Right atrium auricular region (tissue), 2 donors: ENCODE results near the gene PDE5A. TPM values are rescaled to one million over a fixed set of nuclear protein-coding genes. Genes with fewer than 3 reads are reported as not detected.

Experiments
- DNase-seq: peaks from one replicate; pipeline ENCODE4 v3.0.0-alpha.2; 2019; ENCODE audit warnings: low spot score
- H3K27ac ChIP-seq, 2 donors: fragments of 200-600 bp; sonication (generic); 1 replicate in 1 of 2; 2 replicates in 1 of 2; pipeline ENCODE4 v1.5.1; 2016 to 2019
- H3K27me3 ChIP-seq, 2 donors: fragments of 200-600 bp; sonication (generic); one replicate each; pipeline versions ENCODE4 v1.5.1 to v1.6.0; 2017 to 2019
- H3K36me3 ChIP-seq: fragments of 200-600 bp; sonication (generic); one replicate; pipeline ENCODE4 v1.5.1; 2016
- H3K4me1 ChIP-seq, 2 donors: fragments of 200-600 bp; sonication (generic); one replicate each; pipeline versions ENCODE4 v1.5.1 to v1.6.0; 2017 to 2019
- H3K4me3 ChIP-seq, 2 donors: fragments of 200-600 bp; sonication (generic); 1 replicate in 1 of 2; 2 replicates in 1 of 2; pipeline ENCODE4 v1.5.1; 2017 to 2019; ENCODE audit warnings: mild to moderate bottlenecking in 1 of 2, moderate library complexity in 1 of 2
- H3K9me3 ChIP-seq, 2 donors: fragments of 200-600 bp; sonication (generic); one replicate each; pipeline ENCODE4 v1.5.1; 2019
- total RNA-seq, 2 donors: library from RNA; depleted of rRNA; stranded (reverse); fragments of >200 nt; gene quantifications; one replicate each; pipeline ENCODE4 v1.1.0, GENCODE V29; 2016
- TF ChIP-seq, protein P1 (sequence below), 2 donors: fragments of 200-600 bp; sonication (generic); IDR thresholded peaks; one replicate each; pipeline ENCODE4 v1.5.1; 2019; ENCODE audit warnings: antibody characterized with exemption in 2 of 2

PDE5A gene
- total RNA-seq, result 10 to 100 TPM in 1 of 2 donors, 1 to 10 TPM in 1; 5.8 to 14.7 TPM

GRCh38 chr4:119628281-119629141, at the start of gene PDE5A:
PDE5A (minus strand) TSS chr4:119628804; CDS start chr4:119628671, 133 bp downstream.
- TF ChIP-seq, protein P1, sequence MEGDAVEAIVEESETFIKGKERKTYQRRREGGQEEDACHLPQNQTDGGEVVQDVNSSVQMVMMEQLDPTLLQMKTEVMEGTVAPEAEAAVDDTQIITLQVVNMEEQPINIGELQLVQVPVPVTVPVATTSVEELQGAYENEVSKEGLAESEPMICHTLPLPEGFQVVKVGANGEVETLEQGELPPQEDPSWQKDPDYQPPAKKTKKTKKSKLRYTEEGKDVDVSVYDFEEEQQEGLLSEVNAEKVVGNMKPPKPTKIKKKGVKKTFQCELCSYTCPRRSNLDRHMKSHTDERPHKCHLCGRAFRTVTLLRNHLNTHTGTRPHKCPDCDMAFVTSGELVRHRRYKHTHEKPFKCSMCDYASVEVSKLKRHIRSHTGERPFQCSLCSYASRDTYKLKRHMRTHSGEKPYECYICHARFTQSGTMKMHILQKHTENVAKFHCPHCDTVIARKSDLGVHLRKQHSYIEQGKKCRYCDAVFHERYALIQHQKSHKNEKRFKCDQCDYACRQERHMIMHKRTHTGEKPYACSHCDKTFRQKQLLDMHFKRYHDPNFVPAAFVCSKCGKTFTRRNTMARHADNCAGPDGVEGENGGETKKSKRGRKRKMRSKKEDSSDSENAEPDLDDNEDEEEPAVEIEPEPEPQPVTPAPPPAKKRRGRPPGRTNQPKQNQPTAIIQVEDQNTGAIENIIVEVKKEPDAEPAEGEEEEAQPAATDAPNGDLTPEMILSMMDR (IDR thresholded peaks at IDR 0.05), result peak; percentile 79 to 90
- DNase-seq, result peak; percentile 71
- H3K36me3 ChIP-seq, result no peaks in the 10 kb centered on the region
- H3K27ac ChIP-seq, result peak within 1 kb of the TSS; percentile 86 to 95
- no peaks in the 10 kb centered on the region for H3K27me3 ChIP-seq
- H3K4me1 ChIP-seq, result peaks cover 0 to 6% of the 10 kb centered on the region in 2 donors
- H3K4me3 ChIP-seq, result peak within 1 kb of the TSS; percentile 80 to 81
- H3K9me3 ChIP-seq, result no peaks in the 10 kb centered on the region

DNA sequence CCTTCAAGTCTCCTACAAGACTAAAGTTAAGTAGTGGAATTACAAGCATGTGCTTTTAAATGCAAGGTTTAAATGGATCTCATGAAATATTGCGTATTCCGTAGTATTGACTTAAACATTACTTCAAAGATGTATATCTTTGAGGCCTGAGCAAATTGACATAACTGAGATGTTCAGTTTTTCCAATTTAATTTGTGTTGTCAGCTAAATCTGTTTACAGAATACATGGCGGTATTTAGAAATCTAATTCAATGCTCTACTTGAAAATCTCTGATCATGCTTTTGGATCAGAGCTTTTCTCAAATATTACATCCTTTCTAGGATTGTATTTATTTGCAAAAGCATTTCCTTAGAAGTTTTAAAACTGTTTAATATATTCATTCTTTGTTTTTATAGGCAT, 47.5 kb upstream of the PDE5A start:
- H3K36me3 ChIP-seq, result no peaks in the 10 kb centered on the region
- no peaks in the 10 kb centered on the region for H3K4me1 ChIP-seq
- H3K27ac ChIP-seq, result no peak overlapping the region
- DNase-seq, result no peak
- H3K27me3 ChIP-seq, result no peaks in the 10 kb centered on the region
- no peaks in the 10 kb centered on the region for H3K9me3 ChIP-seq
- TF ChIP-seq, protein P1 (IDR thresholded peaks at IDR 0.05), result no peak
- H3K4me3 ChIP-seq, result no peak overlapping the region

- Histone ChIP-seq H3K36me3 (no peaks in the 10 kb centered on the region), H3K9me3 (no peaks in the 10 kb centered on the region), H3K27ac (no peak overlapping the region), H3K27me3 (no peaks in the 10 kb centered on the region), H3K4me3 (no peak overlapping the region), H3K4me1 (no peaks in the 10 kb centered on the region)
- TF ChIP-seq, protein P1 (IDR thresholded peaks at IDR 0.05), result no peak
- DNase-seq, result no peak
Measured at GRCh38 chr4:119675391-119675790, 46.8 kb upstream of the PDE5A start.

DNA sequence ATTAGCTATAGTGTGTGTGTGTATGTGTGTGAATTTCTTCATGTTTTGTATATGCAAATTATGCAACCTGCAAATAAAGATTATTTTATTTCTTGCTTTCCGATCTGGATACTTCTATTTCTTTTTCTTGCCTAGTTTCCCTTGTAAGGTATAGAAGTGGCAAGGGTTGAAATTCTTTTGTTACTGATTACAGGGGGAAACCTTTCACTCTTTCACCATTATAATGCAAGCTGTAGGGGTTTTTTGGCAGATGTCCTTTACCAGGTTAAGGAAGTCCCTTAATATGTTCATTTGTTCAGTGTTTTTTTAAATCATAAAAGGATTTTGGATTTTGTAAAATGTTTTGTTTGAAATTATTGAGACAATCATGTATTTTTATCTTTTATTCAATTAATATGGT, 44.3 kb upstream of the PDE5A start:
- no peaks in the 10 kb centered on the region for H3K4me1 ChIP-seq
- TF ChIP-seq, protein P1 (IDR thresholded peaks at IDR 0.05), result no peak

GRCh38 chr4:119672086-119672485, 43.5 kb upstream of the PDE5A start:
- Histone ChIP-seq H3K27ac (no peak overlapping the region), H3K4me1 (no peaks in the 10 kb centered on the region), H3K9me3 (no peaks in the 10 kb centered on the region), H3K4me3 (no peak overlapping the region), H3K27me3 (no peaks in the 10 kb centered on the region), H3K36me3 (no peaks in the 10 kb centered on the region)
- TF ChIP-seq, protein P1 (IDR thresholded peaks at IDR 0.05), result no peak
- no peak for DNase-seq

More for the DNA sequence above, 44.3 kb upstream of the PDE5A start:
- DNase-seq, result no peak
- Histone ChIP-seq H3K27ac (no peak overlapping the region), H3K27me3 (no peaks in the 10 kb centered on the region), H3K36me3 (no peaks in the 10 kb centered on the region), H3K9me3 (no peaks in the 10 kb centered on the region), H3K4me3 (no peak overlapping the region)
